ENCODE measurements around the gene ERC2. TPM values are rescaled to one million over a fixed set of nuclear protein-coding genes. Genes with fewer than 3 reads are reported as not detected.

ERC2 gene
- total RNA-seq, 2 donors from 2014 or later: 16.1 to 22.8 TPM

DNA sequence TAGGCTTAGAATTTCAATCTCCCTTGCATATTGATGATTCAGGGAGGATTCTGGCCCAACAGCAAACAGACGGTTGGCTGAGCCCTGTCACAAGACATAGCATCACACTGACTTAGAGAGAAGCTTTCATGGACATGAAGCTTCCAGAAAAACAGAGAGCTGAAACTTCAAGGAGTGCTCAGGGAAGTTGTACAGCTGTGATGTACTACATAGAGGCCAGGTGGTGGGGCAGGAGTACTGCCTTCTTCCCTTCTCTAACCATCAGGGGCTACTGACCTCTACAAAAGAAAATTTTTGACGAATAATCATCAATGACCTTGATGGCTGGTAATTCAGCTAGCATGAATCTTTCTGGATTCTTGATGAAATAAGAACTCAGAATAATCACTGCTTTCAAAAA, 378.5 kb downstream of the ERC2 start:
- TF ChIP-seq, protein P1, sequence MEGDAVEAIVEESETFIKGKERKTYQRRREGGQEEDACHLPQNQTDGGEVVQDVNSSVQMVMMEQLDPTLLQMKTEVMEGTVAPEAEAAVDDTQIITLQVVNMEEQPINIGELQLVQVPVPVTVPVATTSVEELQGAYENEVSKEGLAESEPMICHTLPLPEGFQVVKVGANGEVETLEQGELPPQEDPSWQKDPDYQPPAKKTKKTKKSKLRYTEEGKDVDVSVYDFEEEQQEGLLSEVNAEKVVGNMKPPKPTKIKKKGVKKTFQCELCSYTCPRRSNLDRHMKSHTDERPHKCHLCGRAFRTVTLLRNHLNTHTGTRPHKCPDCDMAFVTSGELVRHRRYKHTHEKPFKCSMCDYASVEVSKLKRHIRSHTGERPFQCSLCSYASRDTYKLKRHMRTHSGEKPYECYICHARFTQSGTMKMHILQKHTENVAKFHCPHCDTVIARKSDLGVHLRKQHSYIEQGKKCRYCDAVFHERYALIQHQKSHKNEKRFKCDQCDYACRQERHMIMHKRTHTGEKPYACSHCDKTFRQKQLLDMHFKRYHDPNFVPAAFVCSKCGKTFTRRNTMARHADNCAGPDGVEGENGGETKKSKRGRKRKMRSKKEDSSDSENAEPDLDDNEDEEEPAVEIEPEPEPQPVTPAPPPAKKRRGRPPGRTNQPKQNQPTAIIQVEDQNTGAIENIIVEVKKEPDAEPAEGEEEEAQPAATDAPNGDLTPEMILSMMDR (conservative IDR thresholded peaks at IDR 0.05): peak; percentile 46
- H3K4me3 Mint-ChIP-seq: no peak overlapping the region
- no peaks in the 10 kb centered on the region for H3K9me3 Mint-ChIP-seq
- no peak overlapping the region for H3K27ac Mint-ChIP-seq
- no peaks in the 10 kb centered on the region for H3K4me1 Mint-ChIP-seq
- H3K36me3 Mint-ChIP-seq (ENCODE audit: low read depth): no peaks in the 10 kb centered on the region
- Histone ChIP-seq H3K27ac (ENCODE audit: low read depth, low read length) (no peak overlapping the region), H3K4me1 (ENCODE audit: control insufficient read depth, insufficient read depth, low read length) (no peaks in the 10 kb centered on the region), H3K4me3 (ENCODE audit: low read length) (no peak overlapping the region), H3K9me3 (ENCODE audit: control insufficient read depth, low read length) (no peaks in the 10 kb centered on the region), H3K36me3 (ENCODE audit: control insufficient read depth, insufficient read depth, low read length) (no peaks in the 10 kb centered on the region), H3K27me3 (ENCODE audit: control insufficient read depth, insufficient read depth, low read length, poor library complexity, severe bottlenecking) (no peaks in the 10 kb centered on the region), H3K9ac (ENCODE audit: extremely low read depth, low read length, poor library complexity, severe bottlenecking) (no peak overlapping the region)
- WGBS, 2 experiments (ENCODE audit: insufficient coverage in 1 of 2, insufficient read length in 1 of 2): 80 to 93% methylated on average over 1 to 2 of the region's 2 CpGs
- no peak for DNase-seq
- no peaks in the 10 kb centered on the region for H3K27me3 Mint-ChIP-seq (ENCODE audit: insufficient read depth)

DNA sequence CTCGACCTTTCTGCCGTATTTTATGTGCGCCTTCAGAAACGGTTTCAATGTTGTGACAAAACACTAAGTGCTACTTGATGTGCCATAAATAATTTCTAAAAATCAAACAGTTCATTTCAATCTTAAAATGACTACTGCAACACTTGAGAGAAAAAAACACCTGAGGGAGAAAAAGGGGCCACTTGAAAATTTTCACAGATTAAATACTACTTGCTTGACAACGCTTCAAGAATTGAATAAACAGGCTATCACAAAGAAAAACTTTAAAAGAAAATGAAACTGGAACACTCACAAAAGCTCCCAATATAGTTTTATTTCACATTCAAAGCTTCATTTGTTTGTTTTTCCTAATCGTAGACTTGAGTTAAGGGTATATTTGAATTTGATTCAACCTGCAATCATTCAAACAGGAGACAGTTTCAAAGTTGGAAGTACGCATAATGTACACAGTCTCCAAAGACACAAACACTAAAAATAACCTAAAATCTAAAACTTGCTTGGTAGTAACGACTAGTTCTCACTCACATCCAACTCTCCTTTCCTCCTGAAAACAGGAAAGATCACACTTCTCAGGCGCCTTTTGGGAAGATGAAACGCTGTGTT, 380.7 kb downstream of the ERC2 start:
- Histone ChIP-seq H3K9me3 (ENCODE audit: control insufficient read depth, low read length) (no peaks in the 10 kb centered on the region), H3K27me3 (ENCODE audit: control insufficient read depth, insufficient read depth, low read length, poor library complexity, severe bottlenecking) (no peaks in the 10 kb centered on the region), H3K4me1 (ENCODE audit: control insufficient read depth, insufficient read depth, low read length) (no peaks in the 10 kb centered on the region), H3K36me3 (ENCODE audit: control insufficient read depth, insufficient read depth, low read length) (no peaks in the 10 kb centered on the region), H3K9ac (ENCODE audit: extremely low read depth, low read length, poor library complexity, severe bottlenecking) (no peak overlapping the region), H3K27ac (ENCODE audit: low read depth, low read length) (no peak overlapping the region), H3K4me3 (ENCODE audit: low read length) (no peak overlapping the region)
- WGBS, 2 experiments (ENCODE audit: insufficient coverage in 1 of 2, insufficient read length in 1 of 2): 93 to 97% methylated on average over 7 to 10 of the region's 10 CpGs
- no peaks in the 10 kb centered on the region for H3K9me3 Mint-ChIP-seq
- H3K27ac Mint-ChIP-seq: no peak overlapping the region
- DNase-seq: no peak
- TF ChIP-seq, protein P1 (conservative IDR thresholded peaks at IDR 0.05): no peak
- no peak overlapping the region for H3K4me3 Mint-ChIP-seq
- H3K36me3 Mint-ChIP-seq (ENCODE audit: low read depth): no peaks in the 10 kb centered on the region
- H3K4me1 Mint-ChIP-seq: no peaks in the 10 kb centered on the region
- no peaks in the 10 kb centered on the region for H3K27me3 Mint-ChIP-seq (ENCODE audit: insufficient read depth)

DNA sequence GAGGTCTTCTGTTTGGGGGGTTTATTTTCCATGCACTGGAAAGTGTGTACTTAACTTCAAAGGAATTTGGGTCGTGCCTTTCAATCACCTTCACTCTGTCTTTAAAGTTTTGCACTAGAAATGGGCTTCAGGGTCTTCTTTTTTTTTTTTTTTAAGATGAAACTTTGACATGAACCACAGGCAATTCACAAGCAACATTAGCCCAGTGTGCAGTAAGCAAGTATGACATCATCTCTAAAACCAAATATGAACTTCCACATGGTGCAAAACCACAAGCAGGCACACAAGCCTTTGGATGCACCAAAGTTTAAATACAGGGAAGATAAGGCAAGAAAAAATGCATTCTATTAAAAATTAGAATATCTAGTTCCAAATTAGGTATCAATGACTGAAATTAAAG, 381.9 kb downstream of the ERC2 start:
- no peaks in the 10 kb centered on the region for H3K9me3 Mint-ChIP-seq
- H3K27me3 Mint-ChIP-seq (ENCODE audit: insufficient read depth): no peaks in the 10 kb centered on the region
- no peaks in the 10 kb centered on the region for H3K36me3 Mint-ChIP-seq (ENCODE audit: low read depth)
- no peaks in the 10 kb centered on the region for H3K4me1 ChIP-seq (ENCODE audit: control insufficient read depth, insufficient read depth, low read length)
- no peak overlapping the region for H3K27ac Mint-ChIP-seq
- no peak overlapping the region for H3K4me3 Mint-ChIP-seq
- TF ChIP-seq, protein P1 (conservative IDR thresholded peaks at IDR 0.05): no peak
- no peak overlapping the region for H3K27ac ChIP-seq (ENCODE audit: low read depth, low read length)
- H3K9me3 ChIP-seq (ENCODE audit: control insufficient read depth, low read length): no peaks in the 10 kb centered on the region
- WGBS, 2 experiments (ENCODE audit: insufficient coverage in 1 of 2, insufficient read length in 1 of 2): 86% methylated on average over 1 of the region's 1 CpG; no CpG with 5 or more reads in 1 of the 2 experiments
- no peak overlapping the region for H3K9ac ChIP-seq (ENCODE audit: extremely low read depth, low read length, poor library complexity, severe bottlenecking)
- H3K36me3 ChIP-seq (ENCODE audit: control insufficient read depth, insufficient read depth, low read length): no peaks in the 10 kb centered on the region
- no peaks in the 10 kb centered on the region for H3K4me1 Mint-ChIP-seq
- H3K27me3 ChIP-seq (ENCODE audit: control insufficient read depth, insufficient read depth, low read length, poor library complexity, severe bottlenecking): no peaks in the 10 kb centered on the region
- H3K4me3 ChIP-seq (ENCODE audit: low read length): no peak overlapping the region
- no peak for DNase-seq
